KMS-11 (cell line): ENCODE results near the gene ELK4.

ENCODE experiments used
- H2AFZ ChIP-seq: fragments of 200-600 bp; sonication (generic); 2 replicates; pipeline ENCODE4 v1.6.1; 2016; ENCODE audit warnings: antibody characterized with exemption, mixed run types, low read depth
- H3K27ac ChIP-seq: fragments of 200-600 bp; sonication (generic); 2 replicates; pipeline ENCODE4 v1.6.1; 2016; ENCODE audit warnings: mild to moderate bottlenecking, mixed run types
- H3K27me3 ChIP-seq: fragments of 200-600 bp; sonication (generic); 2 replicates; pipeline ENCODE4 v1.6.1; 2017; ENCODE audit warnings: mild to moderate bottlenecking, low read depth, mixed run types, moderate library complexity; ENCODE audit not compliant: insufficient read depth
- H3K36me3 ChIP-seq: fragments of 200-600 bp; sonication (generic); 2 replicates; pipeline ENCODE4 v1.6.1; 2017; ENCODE audit warnings: mild to moderate bottlenecking, mixed run types; ENCODE audit not compliant: insufficient read depth
- H3K4me1 ChIP-seq: fragments of 200-600 bp; sonication (generic); 2 replicates; pipeline ENCODE4 v1.6.1; 2016; ENCODE audit warnings: mild to moderate bottlenecking, low read depth, mixed run types; ENCODE audit not compliant: poor library complexity, severe bottlenecking
- H3K4me2 ChIP-seq: fragments of 200-600 bp; sonication (generic); 2 replicates; pipeline ENCODE4 v1.7.0; 2016; ENCODE audit warnings: mild to moderate bottlenecking, mixed run types
- H3K4me3 ChIP-seq: fragments of 200-600 bp; sonication (generic); IDR thresholded peaks from 2 replicates; pipeline ENCODE4 v1.6.1; 2017; ENCODE audit warnings: low read depth, low read length, mixed read lengths; ENCODE audit not compliant: insufficient read depth
- H3K79me2 ChIP-seq: fragments of 200-600 bp; sonication (generic); 2 replicates; pipeline ENCODE4 v1.6.1; 2016; ENCODE audit warnings: low read depth, mixed run types; ENCODE audit not compliant: insufficient read depth
- H3K9ac ChIP-seq: fragments of 200-600 bp; sonication (generic); 2 replicates; pipeline ENCODE4 v1.6.1; 2016; ENCODE audit warnings: mild to moderate bottlenecking, mixed run types
- H4K20me1 ChIP-seq: fragments of 200-600 bp; sonication (generic); 2 replicates; pipeline ENCODE4 v1.6.1; 2016; ENCODE audit warnings: mild to moderate bottlenecking, mixed run types; ENCODE audit not compliant: insufficient read depth
- TF ChIP-seq, protein P1 (sequence below): fragments of 200-600 bp; sonication (generic); conservative IDR thresholded peaks from 2 replicates; pipeline ENCODE4 v1.6.1; 2017; ENCODE audit warnings: low read depth, mild to moderate bottlenecking, antibody characterized with exemption, low read length, moderate library complexity, mixed read lengths

Gene ELK4

DNA sequence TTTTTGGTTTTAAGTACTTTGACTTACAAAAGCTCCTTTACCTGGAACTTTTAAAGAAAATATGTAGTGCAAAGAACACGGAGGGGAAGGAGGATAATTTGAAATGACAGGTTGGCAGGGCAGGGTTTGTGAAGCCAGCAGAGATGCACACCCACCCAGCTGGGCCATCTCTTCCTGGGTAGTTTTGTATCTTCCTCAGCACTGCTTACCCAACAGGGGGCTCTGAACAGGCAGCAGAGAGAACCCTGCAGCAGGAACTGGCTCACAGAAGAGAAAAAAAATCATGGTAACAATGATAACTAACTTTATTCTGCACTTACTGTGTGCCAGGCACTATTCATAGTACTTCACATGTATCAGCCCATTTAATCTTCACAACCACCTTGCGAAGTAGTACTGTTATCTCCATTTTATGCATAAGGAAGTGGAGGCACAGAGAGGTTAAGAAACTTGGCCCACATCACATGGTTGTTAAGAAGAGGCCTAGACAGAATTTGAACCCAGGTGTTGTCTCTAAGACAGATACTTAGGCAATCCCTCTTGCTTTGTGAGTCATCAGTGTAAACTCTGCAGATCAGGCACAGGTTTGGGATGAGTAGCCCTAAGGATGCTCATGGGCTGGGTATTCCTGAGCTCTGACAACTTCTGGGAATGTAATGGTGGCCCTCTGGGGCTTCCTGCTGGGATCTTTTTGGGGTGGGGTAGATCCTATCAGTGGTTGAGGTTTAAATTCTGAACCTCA is 60.8 kb downstream of the ELK4 start:
- Histone ChIP-seq H3K9ac (no peak overlapping the region), H3K79me2 (no peaks in the 10 kb centered on the region), H2AFZ (no peak overlapping the region), H3K4me3 (no peak overlapping the region), H3K36me3 (no peaks in the 10 kb centered on the region), H3K4me1 (no peaks in the 10 kb centered on the region), H3K27ac (no peak overlapping the region), H4K20me1 (no peaks in the 10 kb centered on the region), H3K27me3 (peaks cover 36% of the 10 kb centered on the region), H3K4me2 (no peak overlapping the region)
- TF ChIP-seq, protein P1, sequence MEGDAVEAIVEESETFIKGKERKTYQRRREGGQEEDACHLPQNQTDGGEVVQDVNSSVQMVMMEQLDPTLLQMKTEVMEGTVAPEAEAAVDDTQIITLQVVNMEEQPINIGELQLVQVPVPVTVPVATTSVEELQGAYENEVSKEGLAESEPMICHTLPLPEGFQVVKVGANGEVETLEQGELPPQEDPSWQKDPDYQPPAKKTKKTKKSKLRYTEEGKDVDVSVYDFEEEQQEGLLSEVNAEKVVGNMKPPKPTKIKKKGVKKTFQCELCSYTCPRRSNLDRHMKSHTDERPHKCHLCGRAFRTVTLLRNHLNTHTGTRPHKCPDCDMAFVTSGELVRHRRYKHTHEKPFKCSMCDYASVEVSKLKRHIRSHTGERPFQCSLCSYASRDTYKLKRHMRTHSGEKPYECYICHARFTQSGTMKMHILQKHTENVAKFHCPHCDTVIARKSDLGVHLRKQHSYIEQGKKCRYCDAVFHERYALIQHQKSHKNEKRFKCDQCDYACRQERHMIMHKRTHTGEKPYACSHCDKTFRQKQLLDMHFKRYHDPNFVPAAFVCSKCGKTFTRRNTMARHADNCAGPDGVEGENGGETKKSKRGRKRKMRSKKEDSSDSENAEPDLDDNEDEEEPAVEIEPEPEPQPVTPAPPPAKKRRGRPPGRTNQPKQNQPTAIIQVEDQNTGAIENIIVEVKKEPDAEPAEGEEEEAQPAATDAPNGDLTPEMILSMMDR, result no peak

DNA sequence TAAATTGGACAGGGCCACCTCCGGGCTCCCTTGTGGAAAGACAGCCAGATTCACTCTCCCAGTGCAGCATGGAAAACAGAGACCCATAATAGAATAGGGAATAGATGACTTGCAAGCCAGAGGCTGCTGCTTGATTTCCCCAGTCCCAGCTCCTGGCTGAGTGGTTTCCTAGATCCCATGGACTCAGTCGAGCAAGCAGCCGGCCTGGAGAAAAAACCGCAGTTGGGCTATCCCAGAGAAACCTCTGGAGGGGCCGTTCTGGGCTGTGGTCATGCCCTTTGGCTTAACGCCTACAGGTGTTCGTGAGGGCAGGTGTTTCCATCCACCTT is 61.7 kb downstream of the ELK4 start:
- Histone ChIP-seq H3K4me2 (no peak overlapping the region), H3K27me3 (peaks cover 40% of the 10 kb centered on the region), H4K20me1 (no peaks in the 10 kb centered on the region), H3K27ac (no peak overlapping the region), H3K9ac (no peak overlapping the region), H2AFZ (no peak overlapping the region), H3K36me3 (no peaks in the 10 kb centered on the region), H3K4me1 (no peaks in the 10 kb centered on the region), H3K4me3 (no peak overlapping the region), H3K79me2 (no peaks in the 10 kb centered on the region)
- TF ChIP-seq, protein P1, result no peak

DNA sequence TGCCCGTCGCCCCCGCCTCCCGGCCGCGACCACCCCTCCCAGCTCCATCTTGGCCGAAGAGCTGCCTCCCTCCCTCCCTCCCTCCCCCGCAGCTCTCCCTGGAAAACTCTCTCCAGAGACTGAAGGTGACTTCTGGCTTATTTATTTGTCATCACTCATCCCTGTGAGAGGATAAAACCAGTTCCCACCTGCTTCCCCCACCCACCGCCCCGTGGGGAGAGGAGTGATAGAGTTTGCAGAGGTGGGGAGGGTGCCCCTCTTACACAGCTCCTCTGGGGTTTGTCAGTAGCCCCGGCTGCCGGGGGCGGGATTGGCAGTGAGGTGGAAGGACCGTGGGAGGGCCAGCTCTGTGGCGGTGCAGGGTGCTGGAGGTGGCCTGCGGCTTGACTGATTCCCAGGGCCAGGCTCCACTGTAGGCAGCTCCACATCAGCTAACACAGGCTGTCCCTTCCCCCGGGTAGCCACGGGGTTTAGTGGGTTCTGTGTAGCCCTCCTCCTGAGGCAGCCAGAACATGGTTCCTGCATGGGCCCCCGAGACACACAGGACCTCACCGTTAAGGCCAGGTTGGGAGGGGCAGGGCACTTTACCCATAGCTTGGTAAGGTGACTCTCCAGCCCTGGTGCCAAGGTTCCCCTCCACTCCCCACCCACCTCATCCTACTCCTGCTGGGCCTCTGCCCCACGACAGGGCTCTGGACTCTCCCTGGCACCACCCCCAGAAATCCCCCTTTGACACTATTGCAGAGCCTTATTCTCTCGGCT is 62.2 kb downstream of the ELK4 start:
- Histone ChIP-seq H3K27me3 (peaks cover 40% of the 10 kb centered on the region), H3K4me3 (no peak overlapping the region), H2AFZ (no peak overlapping the region), H4K20me1 (no peaks in the 10 kb centered on the region), H3K36me3 (no peaks in the 10 kb centered on the region), H3K4me2 (no peak overlapping the region), H3K79me2 (no peaks in the 10 kb centered on the region), H3K9ac (no peak overlapping the region), H3K27ac (no peak overlapping the region), H3K4me1 (no peaks in the 10 kb centered on the region)
- TF ChIP-seq, protein P1, result no peak

DNA sequence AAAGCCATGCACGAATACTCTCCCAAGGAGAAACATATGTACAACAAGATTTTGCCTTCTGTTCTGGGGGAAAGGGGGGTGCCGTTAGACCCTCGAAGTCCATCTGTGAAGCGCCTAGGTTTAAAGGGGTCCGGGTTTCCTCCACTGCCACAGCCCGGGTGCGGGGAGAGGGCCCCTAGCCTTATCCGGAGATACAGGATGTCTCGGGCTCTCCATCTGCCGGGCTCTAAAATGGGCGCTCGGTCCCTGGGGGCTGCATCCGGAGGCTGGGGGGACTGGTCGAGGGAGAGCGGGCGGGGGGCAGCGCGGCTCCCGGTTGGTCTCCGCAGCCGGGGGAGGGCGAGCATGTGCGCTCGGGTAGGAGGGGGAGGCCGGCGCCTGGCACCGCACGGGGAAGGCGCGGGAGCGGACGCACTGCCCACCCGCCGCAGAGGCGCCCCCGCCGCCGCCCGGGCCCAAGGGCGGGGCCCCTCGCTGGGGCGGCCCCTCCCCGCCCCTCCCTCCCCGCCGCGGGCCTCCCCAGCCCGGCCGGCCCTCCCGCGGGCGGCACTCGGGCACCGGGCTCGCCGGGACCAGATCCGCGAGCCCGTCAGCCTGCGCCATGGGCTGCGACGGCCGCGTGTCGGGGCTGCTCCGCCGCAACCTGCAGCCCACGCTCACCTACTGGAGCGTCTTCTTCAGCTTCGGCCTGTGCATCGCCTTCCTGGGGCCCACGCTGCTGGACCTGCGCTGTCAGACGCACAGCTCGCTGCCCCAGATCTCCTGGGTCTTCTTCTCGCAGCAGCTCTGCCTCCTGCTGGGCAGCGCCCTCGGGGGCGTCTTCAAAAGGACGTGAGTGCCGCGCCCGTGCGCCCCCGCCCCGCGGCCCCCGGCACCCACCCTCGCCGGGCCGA is 63.1 kb downstream of the ELK4 start:
- Histone ChIP-seq H3K9ac (no peak overlapping the region), H2AFZ (no peak overlapping the region), H3K4me2 (no peak overlapping the region), H3K79me2 (no peaks in the 10 kb centered on the region), H3K4me1 (no peaks in the 10 kb centered on the region), H3K27me3 (peaks cover 40% of the 10 kb centered on the region), H4K20me1 (no peaks in the 10 kb centered on the region), H3K36me3 (no peaks in the 10 kb centered on the region), H3K27ac (no peak overlapping the region), H3K4me3 (no peak overlapping the region)
- TF ChIP-seq, protein P1, result no peak
